Kidney tubule cell (primary cell): ENCODE results near the gene ASB18.

Experiments
- DNase-seq: peaks from one replicate; pipeline ENCODE4 v3.0.0-alpha.2; 2018; ENCODE audit warnings: low spot score

ASB18 gene

DNA sequence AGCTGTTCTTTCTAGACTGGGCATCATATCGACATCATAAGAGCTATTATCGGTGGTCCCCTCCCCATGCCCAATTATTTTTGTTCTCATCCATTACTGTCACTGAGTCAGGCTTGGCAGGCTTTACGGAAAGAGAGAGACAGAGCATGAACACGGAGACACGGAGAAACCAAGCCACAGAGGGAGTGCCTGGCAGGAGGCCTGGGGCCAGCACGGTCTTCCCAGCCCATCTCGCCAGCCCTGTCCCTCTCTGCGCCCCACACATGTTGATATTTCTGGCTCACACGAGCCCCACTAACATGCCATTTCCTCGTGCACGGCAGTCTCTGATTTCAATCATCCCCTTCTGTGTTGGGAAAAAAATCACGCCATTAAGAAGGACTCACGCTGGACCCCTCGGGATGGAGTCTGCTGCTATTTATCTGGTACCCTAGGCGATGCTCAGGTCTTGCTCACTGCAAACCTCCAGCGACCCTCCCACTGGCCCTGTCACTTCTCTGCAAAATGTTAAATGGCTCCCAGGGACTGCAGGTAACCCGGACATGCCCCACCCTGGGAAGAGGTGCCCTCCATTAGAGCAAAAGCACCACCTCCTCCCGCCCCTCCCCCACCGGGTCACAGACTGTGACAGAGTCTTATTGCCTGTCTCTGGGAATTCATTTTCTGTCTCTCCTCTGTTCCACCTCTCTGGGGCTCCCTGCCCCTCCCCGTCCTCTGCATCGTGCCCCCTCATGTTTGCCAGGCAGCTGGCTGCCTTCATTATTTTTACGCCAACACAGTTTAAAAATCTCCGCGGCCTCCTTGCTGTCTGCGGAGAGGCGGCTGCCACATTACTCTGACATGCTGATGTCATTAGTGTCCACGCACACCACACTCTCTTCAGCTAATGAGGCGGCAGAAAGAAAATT, 55.9 kb downstream of the ASB18 start:
- DNase-seq, result no peak

DNA sequence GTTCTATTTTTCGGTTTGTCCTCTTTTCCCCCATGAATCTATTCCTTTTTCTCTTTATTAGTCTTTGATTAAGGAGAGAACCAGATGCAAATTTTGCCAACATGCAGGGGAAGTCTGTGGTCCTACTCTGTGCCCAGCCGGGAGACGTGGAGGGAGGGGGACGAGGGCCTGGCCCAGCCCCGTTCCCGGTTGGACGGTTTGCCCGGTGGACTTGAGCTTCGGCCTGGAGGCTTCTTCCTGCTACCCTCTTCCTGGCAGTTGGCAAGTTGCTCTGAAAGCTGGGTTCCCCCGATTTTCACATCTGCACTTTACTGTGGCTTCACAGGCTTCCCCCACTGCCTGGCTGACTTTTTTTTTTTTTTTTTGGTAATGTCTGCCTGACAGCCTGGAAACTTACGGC, 56.7 kb downstream of the ASB18 start:
- no peak for DNase-seq

DNA sequence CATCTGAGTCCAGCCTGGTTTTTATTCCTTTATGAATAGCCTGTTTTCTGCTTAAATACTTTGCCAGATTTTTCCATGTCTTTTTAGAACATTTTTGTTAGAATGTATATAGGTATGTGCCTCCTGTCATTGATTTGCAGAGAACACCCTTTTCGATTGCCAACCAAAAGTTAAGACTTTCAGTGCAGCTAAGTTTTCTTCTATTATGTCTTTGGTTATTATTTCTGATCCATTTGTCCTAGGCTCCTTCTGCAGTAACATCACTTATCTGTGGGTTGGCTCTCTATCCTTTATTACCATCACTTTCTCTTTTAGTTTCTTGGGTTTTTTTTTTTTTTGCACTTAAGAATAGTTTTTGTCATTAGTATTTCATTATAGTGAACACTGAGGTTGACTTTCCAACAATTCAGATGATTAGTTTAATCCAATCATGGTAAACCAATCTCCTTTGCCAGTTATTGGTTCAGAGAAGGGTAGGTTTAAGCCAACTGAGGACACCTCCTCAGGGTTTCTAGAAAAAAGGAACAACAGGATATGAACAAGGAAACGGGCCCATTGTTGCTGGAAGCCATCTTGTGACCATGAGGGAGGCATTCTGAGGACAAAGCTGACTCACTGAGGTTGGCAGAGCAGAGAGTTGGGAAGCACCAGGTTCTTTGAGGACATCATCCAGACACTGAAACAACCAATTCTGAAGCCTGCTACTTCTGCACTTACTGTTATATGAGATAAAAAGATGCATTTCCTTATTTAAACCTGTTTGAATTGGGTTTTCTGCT, 58.1 kb downstream of the ASB18 start:
- peak; percentile 19 for DNase-seq

DNA sequence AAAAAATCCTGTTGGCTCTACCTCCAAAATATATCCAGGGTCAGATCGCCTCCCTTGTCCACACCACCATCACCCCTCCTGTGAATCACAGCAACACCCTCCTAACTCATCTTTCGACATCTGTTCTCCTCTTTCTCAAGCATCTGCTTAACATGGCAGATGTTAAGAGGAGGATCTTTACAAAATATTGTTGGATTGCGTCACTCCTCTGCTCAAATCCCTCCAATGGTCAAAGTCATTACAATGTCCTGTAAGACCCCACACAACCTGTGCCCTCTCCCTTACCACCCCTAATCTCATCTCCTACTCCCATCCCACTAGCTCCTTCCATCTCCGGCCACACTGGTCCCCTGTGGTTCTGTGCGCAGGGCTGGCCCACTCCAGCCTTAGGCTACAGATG, 59.3 kb downstream of the ASB18 start:
- no peak for DNase-seq

DNA sequence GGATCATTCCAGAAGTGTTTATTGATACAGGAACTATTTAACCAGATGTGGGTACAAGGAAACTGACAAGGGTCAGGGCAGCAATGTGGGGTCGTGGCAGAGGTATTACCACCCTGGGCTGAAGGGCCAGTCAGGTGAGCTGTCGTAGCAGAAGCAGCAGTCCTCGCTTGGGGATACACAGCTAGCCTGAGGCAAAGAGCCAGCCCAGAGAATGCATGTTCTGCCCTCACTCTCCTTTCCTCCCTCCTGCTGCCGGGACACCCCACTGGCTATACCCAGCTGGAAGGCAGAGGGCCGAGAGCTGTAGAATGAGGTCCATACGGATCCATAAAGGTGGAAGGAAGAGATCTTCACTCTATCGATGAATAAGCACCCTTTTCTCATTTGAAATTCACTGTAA, 63.8 kb downstream of the ASB18 start:
- no peak for DNase-seq

DNA sequence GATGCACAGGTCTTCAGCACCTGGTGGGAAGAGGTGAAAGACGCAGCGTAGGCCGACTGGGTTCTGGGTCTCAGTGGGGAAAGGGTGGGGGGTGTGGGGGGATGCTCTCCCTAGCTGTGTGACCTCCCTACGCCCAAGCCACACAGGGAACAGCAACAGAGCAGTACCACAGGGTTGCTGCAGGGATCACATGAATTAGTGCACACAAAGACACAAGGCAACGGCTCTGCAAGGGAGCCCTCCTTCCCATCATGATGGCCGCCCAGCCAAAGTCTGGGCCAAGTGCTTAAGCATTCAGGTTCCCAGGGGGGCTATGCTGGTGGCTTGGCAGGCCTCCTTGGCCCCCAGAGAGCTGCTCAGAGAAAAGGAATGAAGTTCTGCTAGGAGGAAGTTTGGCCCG, 67.8 kb downstream of the ASB18 start:
- no peak for DNase-seq

DNA sequence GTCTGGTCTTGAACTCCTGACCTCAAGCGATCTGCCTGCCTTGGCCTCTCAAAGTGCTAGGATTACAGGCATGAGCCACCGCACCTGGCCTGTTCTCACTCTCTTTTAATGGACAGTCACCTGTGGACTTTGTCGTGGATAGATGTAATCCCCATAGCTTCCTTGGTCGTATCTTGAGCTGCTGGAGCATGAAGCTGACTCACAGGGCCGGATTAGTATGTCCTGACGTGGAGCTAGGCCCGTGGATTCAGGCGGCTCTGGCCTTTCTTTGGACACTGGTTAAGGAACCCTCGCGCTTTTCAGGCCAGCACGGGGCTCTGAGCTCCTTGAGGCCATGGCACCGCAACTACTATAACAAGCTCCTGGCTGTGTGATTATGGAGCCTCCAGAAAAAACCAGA, 68.5 kb downstream of the ASB18 start:
- DNase-seq, result peak; percentile 66

DNA sequence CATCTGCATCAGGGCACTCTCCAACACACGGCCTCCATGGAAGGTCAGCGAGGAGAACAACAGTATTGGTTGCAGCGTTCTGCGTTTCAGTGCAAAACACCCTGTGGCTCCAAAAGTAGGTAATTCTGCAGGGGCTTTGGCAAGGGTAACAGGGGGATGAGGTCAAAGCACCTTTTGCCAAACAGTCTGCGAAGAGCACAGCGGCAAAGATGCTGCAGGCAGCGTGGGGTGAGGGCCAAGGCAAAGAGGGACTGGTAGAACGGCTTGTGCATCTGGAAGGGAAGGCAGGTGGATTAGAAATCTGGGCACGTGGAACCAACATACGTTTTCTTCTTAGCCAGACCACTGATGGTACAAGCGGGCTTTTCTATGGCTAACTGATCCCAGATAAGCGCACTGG, 69.4 kb downstream of the ASB18 start:
- no peak for DNase-seq

DNA sequence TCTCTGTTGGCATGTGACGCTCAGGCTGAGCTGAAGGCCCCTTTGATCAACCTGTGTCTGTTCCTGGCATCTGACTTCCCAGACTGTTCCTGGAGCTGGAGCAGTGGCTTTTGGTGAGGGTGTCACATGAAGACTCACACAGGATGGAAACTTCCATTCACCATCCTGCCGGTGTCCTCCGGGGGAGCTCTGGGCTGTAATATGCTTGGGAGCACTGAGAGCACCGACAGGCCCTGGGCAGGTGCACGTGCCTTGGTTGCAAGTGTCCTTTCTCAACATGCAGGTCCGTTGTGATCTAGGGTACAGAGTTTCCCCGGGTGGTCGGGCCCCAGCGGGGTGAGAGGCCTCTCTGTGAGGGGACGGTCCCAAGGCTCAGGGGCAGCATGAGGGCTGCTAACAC, 71.2 kb downstream of the ASB18 start:
- no peak for DNase-seq

DNA sequence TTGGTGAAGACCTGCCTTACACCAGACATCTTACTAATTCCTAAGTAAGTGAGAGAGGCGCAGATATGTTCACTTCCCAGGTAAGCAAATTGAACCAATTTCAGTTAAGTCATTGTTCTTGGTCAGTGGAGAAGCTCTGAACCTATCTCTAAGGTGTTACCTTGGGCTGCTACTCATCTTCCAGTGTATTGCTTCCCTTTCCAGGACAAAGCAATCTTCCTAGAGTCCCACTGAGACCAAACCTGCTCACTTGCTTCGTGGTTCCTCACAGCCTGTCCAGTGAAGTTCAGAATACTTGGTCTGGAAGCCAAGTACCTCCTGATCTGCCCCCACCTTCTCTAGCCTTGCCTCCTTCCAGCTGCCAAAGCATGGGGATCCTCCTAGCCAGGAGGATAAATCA, 73.5 kb downstream of the ASB18 start:
- no peak for DNase-seq

DNA sequence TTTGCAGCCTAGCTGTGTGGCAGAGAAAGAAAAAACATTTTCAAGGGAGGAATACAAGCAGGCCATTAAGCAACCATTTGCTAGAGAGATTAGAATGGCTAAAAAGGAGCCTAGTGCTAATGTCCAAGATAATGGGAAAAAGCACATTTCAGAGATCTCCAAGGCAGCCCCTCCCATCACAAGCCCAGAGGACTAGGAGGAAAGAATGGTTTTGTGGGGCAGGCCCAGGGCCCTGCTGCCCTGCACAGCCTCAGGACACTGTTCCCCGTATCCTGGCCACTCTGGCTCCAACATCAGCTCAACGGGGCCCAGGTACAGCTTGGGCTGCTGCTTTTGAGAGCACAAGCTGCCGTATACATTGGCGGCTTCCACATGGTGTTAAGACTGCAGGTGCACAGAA, 79.5 kb downstream of the ASB18 start:
- DNase-seq, result no peak

DNA sequence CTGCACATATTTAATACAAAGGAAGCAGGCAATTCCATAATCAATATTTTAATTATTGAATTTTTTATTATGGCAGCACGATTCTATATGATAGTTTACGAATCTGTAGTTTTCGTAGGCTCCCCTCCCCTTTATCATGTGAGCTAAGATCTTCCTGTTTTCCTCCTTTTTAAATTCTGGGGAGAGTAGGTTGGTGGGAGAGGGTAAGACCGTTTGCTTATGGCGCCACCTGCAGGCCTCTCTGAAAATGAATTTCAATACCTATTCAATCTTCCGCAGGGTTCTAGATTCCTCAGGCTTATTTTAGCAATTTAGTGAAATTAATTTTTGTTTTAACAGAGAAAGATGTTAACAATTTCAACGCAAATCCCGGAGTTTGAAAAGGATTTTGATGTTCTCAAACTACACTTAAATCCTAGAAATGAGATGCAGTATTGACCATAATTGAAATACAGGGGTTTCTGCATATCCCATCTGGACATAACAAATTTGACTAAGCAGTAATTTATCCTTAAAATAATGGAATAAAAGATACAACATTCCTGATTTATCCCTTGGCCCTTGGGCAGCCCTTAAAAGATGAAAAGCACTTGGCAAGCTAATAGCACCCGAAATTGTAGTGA, 83.3 kb downstream of the ASB18 start:
- peak; percentile 72 for DNase-seq

DNA sequence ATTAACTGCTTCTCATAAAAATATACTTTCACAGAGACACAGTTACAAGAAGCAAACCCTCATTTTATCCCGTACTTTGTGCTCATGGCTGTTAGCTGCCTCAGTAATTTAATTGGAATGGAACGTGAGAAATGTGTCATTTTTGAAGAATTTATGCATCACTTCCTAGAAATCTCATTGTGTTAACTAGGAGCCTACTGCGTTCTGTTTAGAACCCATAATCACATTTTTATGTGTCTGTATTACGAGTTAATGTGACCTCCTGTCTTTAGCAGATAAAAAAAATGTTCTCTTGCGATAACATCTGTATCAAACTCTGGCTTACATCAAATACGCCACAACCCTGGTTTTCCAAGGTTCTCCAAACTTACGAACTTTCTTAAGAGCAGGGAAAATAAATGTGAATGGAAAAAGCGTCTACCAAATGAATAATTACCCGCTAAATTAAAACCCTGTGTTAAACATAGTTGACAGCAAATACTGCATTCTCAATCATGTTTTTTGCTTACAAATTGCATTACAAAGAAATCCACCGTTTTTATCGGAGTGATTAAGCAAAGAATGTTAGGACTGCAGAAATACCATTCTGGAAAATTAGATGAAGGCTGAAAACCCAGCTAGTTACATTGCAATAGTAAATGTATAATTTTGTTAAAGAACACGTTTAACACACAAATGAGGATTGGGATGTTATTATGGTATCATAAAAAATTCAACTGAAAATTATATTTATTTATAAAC, 84.0 kb downstream of the ASB18 start:
- peak; percentile 85 for DNase-seq

DNA sequence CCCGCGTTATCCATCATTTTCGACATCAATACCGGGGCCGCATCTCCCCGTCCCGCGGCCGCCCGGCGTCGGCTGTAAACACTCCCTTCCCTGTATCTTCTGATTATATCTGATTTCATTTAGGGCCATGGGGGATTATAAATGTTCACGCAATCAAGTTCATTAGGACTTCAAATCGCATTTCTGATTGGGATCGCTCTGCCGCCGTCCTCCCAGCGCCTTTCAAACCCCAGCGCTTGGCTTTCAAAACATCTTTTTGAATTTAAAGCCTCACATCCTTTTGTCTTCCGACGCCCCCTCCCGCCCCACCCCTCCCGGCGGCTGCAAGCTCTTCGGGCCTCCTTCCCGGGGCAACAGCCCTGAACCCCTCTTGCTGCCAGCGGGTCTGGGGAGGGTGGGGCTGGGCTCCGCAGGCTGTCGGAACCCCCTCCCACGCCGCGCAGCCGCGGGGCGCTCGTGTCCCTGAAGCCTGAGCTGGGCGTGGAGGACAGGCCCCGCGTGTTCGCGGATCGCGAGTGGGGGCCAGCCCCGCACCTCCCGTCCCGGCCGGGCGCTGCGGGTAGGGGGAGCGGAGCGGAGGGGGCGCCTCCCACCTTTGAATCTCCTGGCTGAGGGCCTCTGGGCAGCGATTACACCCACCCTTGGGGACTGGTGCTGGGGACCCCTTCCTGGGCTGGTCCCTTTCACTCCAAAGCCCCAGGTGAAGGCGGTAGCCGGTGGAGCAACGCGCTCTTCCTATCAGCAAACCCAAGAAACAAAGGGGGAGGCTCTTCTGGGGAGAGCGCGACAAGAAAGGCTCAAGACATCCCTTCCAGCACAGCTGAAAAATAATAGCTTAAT, 84.8 kb downstream of the ASB18 start:
- no peak for DNase-seq

DNA sequence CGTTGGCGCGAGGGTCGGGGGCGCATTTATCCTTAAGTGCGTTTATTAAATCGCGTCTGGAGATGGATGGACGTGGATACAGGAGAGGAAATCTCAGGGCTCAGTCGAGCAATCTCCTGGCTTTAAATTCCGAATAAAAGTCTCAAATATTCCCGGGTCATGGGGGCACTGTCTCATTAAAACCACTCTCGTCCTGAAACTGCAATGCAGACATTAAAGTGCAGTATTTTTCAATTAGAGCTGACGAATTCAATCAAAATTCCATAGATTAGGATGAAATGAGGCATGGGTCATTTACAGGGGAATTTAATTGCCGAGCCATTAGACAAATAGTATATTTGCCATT, 85.3 kb downstream of the ASB18 start:
- DNase-seq, result no peak

DNA sequence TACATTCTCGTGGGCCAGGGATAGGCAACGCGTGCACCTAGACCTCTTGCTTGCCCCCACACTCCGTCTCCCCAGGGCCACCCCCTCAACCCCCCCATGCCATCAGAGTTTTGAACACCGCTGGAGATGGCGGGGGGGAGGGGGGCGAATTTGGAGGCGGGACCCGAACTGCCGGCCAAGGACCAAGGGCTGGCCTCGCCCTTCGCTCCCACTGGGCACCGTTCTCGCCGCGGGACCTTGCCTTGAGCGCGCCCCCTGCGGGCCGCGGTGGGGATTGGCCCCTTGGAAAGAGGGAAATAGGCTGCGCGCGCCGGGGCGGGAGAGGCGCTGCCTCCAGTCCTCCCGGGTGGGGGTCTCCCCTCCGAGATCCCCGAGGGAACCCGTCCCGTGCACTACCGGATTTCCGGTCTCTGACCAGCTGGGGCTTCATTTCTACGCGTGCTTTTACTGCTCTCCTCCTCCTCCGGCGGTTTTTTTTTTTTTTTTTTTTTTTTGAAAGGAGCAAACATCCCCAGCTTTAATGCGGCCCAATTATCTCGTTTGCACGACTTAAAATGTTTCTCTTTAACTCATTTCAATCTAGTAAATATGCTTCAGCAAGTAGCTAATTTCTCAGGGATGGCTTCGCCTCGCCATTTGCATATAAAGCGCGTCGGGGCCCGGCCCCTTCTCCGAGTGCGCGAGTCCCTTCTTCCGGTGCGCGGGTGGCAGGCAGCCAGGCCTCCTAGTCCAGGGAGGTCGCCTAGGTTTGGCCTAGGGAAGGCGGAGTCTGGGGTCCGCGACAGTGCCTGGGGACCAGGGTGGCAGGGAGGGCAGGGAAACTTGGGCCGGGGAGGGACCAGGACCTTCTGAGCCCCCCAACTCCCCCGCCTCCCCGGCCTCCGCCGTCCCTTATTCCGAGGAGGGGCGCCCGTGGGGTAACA, 86.0 kb downstream of the ASB18 start:
- peak; percentile 75 for DNase-seq

DNA sequence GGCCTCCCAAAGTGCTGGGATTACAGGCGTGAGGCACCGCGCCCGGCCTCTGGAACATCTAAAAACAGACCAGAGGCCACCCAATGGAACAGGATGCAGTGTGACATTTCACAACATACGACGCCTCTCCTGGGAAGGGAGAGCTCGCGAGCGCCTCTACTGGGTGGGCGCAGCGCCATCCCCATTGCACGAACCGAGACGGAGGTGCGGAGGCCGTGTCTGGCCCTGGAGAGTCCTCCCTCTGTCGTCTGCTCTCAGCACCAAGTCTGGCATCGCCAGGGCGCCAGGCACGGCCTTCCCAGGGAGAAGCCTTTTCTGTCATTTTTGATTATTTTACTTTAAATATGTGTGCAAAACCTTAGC, 86.6 kb downstream of the ASB18 start:
- peak; percentile 56 for DNase-seq

DNA sequence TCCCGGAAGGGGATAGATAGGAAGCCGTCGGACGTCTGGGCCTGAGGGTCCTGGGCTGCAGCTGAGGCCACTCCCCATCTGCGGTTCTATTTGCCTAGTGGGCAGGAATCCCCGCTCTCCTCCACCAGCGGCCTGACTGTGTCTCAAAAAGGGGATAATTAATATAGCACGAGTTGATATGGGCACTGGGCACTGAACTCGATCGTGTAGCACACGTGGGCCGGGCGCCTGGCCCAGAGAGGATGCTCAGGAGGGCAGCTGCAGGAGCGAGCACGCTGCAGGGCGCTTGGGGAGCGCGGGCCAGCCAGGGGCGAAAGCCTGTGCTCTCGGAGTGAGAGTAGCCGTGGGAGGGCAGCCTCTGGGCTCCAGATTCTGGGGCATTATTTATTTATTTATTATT, 87.3 kb downstream of the ASB18 start:
- DNase-seq, result no peak

DNA sequence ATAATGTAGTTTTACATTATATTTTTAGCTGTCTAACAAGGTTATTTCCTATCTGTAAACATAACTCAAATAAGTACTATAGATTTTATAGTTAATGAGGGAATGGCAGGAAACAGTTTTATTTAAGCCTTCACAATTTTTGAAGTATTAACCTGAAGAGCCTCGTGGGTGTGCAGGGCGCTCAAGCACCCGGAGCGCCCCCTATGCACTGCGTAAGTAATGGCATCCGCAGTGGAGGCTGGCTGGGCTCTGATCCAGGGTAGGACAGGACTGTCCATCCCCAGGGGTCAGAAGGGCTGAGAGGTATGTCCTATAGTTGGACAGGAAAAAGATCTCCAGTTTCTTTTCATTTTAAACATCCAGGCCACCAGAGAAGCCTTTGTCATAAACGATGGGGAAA, 87.8 kb downstream of the ASB18 start:
- peak; percentile 38 for DNase-seq

DNA sequence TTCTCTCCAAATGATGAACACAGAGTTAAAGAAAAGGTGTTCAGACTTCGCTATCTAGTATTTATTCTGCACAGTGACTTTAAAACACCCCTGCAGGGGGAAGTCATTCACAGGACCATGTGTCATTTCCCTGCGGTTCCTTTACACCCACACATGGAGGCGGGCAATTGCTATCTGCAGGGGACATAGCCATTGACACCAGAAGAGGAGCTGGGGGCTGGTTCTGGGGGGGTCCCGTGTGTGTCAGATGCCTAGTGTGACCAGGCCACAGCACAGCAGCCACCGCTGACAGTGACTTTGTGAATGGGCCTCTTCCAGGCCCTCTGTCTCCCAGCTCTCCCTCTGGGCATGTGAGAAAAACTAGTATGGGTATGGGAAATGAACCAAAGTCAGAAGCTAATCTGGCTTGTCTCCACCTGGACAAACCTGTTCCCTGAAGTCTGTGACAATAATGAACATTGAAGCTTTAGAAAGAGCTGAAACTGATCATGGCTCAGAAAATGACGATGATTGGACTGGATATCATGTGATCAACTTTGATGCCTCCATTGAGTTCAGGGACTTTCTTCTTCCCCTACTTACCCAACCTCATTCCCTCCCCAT, 88.6 kb downstream of the ASB18 start:
- DNase-seq, result no peak
